Chondrocyte (in vitro differentiated cells): ENCODE data around the gene CADM1. TPM values are rescaled to one million over a fixed set of nuclear protein-coding genes. Genes with fewer than 3 reads are reported as not detected.

ENCODE experiments used
- DNase-seq: peaks from one replicate; pipeline ENCODE4 v3.0.0; 2021; ENCODE audit warnings: mixed read lengths, low spot score
- H3K27ac Mint-ChIP-seq: one replicate; pipeline ENCODE4 v1.8.0; 2021; ENCODE audit warnings: mild to moderate bottlenecking, moderate library complexity, mixed read lengths; ENCODE audit not compliant: unreplicated experiment
- H3K27me3 Mint-ChIP-seq: 2 replicates; pipeline ENCODE4 v1.8.0; 2021; ENCODE audit warnings: low read depth, mixed read lengths
- H3K36me3 Mint-ChIP-seq: 2 replicates; pipeline ENCODE4 v1.8.0; 2021; ENCODE audit warnings: low read depth, mixed read lengths
- H3K4me1 Mint-ChIP-seq: 2 replicates; pipeline ENCODE4 v1.8.0; 2021; ENCODE audit warnings: low read depth, mild to moderate bottlenecking, mixed read lengths
- H3K4me3 Mint-ChIP-seq: one replicate; pipeline ENCODE4 v1.8.0; 2021; ENCODE audit warnings: mild to moderate bottlenecking, moderate library complexity, mixed read lengths; ENCODE audit not compliant: unreplicated experiment
- H3K9me3 Mint-ChIP-seq: 2 replicates; pipeline ENCODE4 v1.8.0; 2021; ENCODE audit warnings: low read depth, mixed read lengths
- CTCF ChIP-seq: fragments of 200-600 bp; sonication (generic); IDR thresholded peaks from 2 replicates; pipeline ENCODE4 v1.5.0; 2021; ENCODE audit warnings: antibody characterized with exemption, mild to moderate bottlenecking, moderate library complexity
- total RNA-seq: library from RNA; stranded (reverse); gene quantifications from 3 replicates; pipeline ENCODE4 v1.2.1, GENCODE V29; 2021

Gene CADM1
- total RNA-seq, 1 donor from 2014 or later: 29.0 TPM

GRCh38 chr11:115129473-115130289 lies 374.5 kb downstream of the CADM1 start:
- H3K4me3 Mint-ChIP-seq: no peak overlapping the region

GRCh38 chr11:115128226-115128625 lies 376.0 kb downstream of the CADM1 start:
- no peak for DNase-seq
- no peaks in the 10 kb centered on the region for H3K4me1 Mint-ChIP-seq
- no peak for TF ChIP-seq CTCF
- H3K36me3 Mint-ChIP-seq: peaks cover 2% of the 10 kb centered on the region
- peaks cover 15% of the 10 kb centered on the region for H3K27me3 Mint-ChIP-seq
- H3K9me3 Mint-ChIP-seq: peaks cover 3% of the 10 kb centered on the region
- H3K4me3 Mint-ChIP-seq: no peak overlapping the region
- no peak overlapping the region for H3K27ac Mint-ChIP-seq

More at GRCh38 chr11:115129473-115130289, 374.5 kb downstream of the CADM1 start:
- TF ChIP-seq CTCF: no peak
- no peak for DNase-seq
- Mint-ChIP-seq H3K27ac (no peak overlapping the region), H3K9me3 (peaks cover 3% of the 10 kb centered on the region), H3K4me1 (no peaks in the 10 kb centered on the region), H3K36me3 (peaks cover 2% of the 10 kb centered on the region), H3K27me3 (peaks cover 17% of the 10 kb centered on the region)

- Mint-ChIP-seq H3K27me3 (peaks cover 15% of the 10 kb centered on the region), H3K4me1 (no peaks in the 10 kb centered on the region), H3K27ac (no peak overlapping the region), H3K4me3 (no peak overlapping the region), H3K36me3 (peaks cover 2% of the 10 kb centered on the region), H3K9me3 (peaks cover 3% of the 10 kb centered on the region)
- no peak for DNase-seq
- TF ChIP-seq CTCF: no peak
Measured at GRCh38 chr11:115127790-115128189, 376.4 kb downstream of the CADM1 start.

- peaks cover 11% of the 10 kb centered on the region for H3K27me3 Mint-ChIP-seq
- no peaks in the 10 kb centered on the region for H3K9me3 Mint-ChIP-seq
- no peak for TF ChIP-seq CTCF
- H3K36me3 Mint-ChIP-seq: no peaks in the 10 kb centered on the region
- no peak overlapping the region for H3K4me3 Mint-ChIP-seq
- no peak overlapping the region for H3K27ac Mint-ChIP-seq
- no peak for DNase-seq
- H3K4me1 Mint-ChIP-seq: no peaks in the 10 kb centered on the region
Measured at GRCh38 chr11:115126515-115127208, 377.6 kb downstream of the CADM1 start.

GRCh38 chr11:115126092-115126491 lies 378.1 kb downstream of the CADM1 start:
- no peak for DNase-seq
- peaks cover 11% of the 10 kb centered on the region for H3K27me3 Mint-ChIP-seq
- H3K27ac Mint-ChIP-seq: no peak overlapping the region
- H3K4me3 Mint-ChIP-seq: no peak overlapping the region
- no peaks in the 10 kb centered on the region for H3K9me3 Mint-ChIP-seq
- H3K4me1 Mint-ChIP-seq: no peaks in the 10 kb centered on the region
- no peaks in the 10 kb centered on the region for H3K36me3 Mint-ChIP-seq
- TF ChIP-seq CTCF: no peak
